Activated B cell treated with CpG ODN at 0.5 μM for 24 hours (primary cell): ENCODE results near the gene COX17. TPM values are rescaled to one million over a fixed set of nuclear protein-coding genes. Genes with fewer than 3 reads are reported as not detected.
A peak's percentile ranks its signal among the peaks of the same experiment; 100 is the strongest.

Experiments
- ATAC-seq: fragments of 200-7000 bp; cut with Tn5 transposase; one replicate; pipeline ENCODE4 v1.10.0; 2021; ENCODE audit warnings: low read depth, mild to moderate bottlenecking, moderate library complexity
- CTCF ChIA-PET: fragments of 350-600 bp; sonication (Branson Sonifier 250); formaldehyde crosslinking; loops from one replicate; lab custom pipeline; 2021; ENCODE audit warnings: antibody characterized with exemption; lab: Charles Lee
- POLR2A ChIA-PET: fragments of 350-600 bp; sonication (Branson Sonifier 250); formaldehyde crosslinking; loops from one replicate; lab custom pipeline; 2021; ENCODE audit warnings: antibody characterized with exemption; lab: Charles Lee
- DNase-seq: peaks from one replicate; pipeline ENCODE4 v3.0.0; 2022
- H3K27ac Mint-ChIP-seq: one replicate; pipeline ENCODE4 v1.8.0; 2020; ENCODE audit warnings: mixed read lengths
- H3K27me3 Mint-ChIP-seq: one replicate; pipeline ENCODE4 v1.8.0; 2021; ENCODE audit warnings: mixed read lengths
- H3K36me3 Mint-ChIP-seq: one replicate; pipeline ENCODE4 v1.8.0; 2021; ENCODE audit warnings: low read depth, mixed read lengths
- H3K4me1 Mint-ChIP-seq: one replicate; pipeline ENCODE4 v1.8.0; 2021; ENCODE audit warnings: mixed read lengths
- H3K4me3 Mint-ChIP-seq: one replicate; pipeline ENCODE4 v1.8.0; 2020; ENCODE audit warnings: mild to moderate bottlenecking, mixed read lengths
- H3K9me3 Mint-ChIP-seq: one replicate; pipeline ENCODE4 v1.8.0; 2020; ENCODE audit warnings: mixed read lengths
- intact Hi-C: fragments of 100-400 bp; cut with micrococcal nuclease; formaldehyde crosslinking; loops from one replicate; pipeline ENCODE4 v1.15.1; 2024
- total RNA-seq: library from RNA; stranded (reverse); gene quantifications from 2 replicates; pipeline ENCODE4 v1.2.3, GENCODE V29; 2022
- TF ChIP-seq, protein P1 (sequence below): fragments of 200-600 bp; IDR thresholded peaks from one replicate; pipeline ENCODE4 v1.8.0; 2022; ENCODE audit warnings: antibody characterized with exemption, mild to moderate bottlenecking

COX17 gene
- total RNA-seq, 1 donor from 2014 or later, result 58.8 TPM

DNA sequence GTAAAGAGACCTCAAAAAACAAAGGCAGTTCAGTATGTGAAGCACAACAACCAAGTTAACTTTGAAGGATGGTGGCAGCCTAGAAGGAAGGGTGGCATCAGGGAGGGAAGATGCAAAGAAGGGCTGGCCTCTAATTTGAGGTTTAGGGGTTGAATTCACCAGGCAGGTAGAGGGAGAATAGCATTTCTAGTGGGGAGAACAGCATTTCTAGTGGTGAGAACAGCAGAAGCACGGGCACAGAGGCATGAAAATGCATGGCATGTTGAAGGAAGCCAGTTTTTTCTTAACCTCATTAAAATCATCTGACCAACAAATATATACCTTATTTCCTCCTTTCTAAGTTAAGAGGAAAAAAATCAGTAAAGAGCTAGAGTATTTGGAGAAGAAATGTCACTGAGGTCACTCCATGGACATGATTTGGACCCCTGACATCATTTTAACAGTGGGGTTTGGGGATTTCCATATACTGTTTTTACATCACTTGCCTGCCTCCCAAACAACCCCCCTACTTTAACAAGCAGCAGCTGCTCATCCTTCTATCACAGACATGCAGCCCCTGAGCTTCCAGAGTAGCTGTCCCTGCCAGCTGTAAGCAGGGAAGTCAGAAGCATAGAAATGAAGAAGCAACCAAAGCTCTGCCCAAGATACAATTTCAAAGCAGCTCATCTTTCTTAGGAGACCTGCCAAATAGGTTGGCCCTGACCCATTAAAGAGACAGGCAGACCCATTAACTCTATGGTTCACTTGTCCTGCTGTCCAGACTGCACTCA is 14.4 kb downstream of the COX17 start:
- TF ChIP-seq, protein P1, sequence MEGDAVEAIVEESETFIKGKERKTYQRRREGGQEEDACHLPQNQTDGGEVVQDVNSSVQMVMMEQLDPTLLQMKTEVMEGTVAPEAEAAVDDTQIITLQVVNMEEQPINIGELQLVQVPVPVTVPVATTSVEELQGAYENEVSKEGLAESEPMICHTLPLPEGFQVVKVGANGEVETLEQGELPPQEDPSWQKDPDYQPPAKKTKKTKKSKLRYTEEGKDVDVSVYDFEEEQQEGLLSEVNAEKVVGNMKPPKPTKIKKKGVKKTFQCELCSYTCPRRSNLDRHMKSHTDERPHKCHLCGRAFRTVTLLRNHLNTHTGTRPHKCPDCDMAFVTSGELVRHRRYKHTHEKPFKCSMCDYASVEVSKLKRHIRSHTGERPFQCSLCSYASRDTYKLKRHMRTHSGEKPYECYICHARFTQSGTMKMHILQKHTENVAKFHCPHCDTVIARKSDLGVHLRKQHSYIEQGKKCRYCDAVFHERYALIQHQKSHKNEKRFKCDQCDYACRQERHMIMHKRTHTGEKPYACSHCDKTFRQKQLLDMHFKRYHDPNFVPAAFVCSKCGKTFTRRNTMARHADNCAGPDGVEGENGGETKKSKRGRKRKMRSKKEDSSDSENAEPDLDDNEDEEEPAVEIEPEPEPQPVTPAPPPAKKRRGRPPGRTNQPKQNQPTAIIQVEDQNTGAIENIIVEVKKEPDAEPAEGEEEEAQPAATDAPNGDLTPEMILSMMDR, result no peak
- Mint-ChIP-seq H3K9me3 (no peaks in the 10 kb centered on the region), H3K27me3 (no peaks in the 10 kb centered on the region), H3K36me3 (peaks cover 23% of the 10 kb centered on the region), H3K4me1 (peaks cover 68% of the 10 kb centered on the region), H3K27ac (peak overlapping the region; percentile 67), H3K4me3 (no peak overlapping the region)
- ATAC-seq, result no peak
- intact Hi-C loops, result no loop called here
- ChIA-PET POLR2A (interaction anchor here (0.6 to 4.1 kb wide), 7 partner anchors 10 to 331 kb away, joined by 4 to 20 read pairs (median 7); partner anchors contain the start of genes ADPRH, COX17 and TIMMDC1), CTCF (interaction anchor here (1.1 to 1.3 kb wide), 3 partner anchors 35 to 132 kb away, joined by 3 to 7 read pairs (median 6); no protein-coding TSS in a partner anchor)
- DNase-seq, result no peak

DNA sequence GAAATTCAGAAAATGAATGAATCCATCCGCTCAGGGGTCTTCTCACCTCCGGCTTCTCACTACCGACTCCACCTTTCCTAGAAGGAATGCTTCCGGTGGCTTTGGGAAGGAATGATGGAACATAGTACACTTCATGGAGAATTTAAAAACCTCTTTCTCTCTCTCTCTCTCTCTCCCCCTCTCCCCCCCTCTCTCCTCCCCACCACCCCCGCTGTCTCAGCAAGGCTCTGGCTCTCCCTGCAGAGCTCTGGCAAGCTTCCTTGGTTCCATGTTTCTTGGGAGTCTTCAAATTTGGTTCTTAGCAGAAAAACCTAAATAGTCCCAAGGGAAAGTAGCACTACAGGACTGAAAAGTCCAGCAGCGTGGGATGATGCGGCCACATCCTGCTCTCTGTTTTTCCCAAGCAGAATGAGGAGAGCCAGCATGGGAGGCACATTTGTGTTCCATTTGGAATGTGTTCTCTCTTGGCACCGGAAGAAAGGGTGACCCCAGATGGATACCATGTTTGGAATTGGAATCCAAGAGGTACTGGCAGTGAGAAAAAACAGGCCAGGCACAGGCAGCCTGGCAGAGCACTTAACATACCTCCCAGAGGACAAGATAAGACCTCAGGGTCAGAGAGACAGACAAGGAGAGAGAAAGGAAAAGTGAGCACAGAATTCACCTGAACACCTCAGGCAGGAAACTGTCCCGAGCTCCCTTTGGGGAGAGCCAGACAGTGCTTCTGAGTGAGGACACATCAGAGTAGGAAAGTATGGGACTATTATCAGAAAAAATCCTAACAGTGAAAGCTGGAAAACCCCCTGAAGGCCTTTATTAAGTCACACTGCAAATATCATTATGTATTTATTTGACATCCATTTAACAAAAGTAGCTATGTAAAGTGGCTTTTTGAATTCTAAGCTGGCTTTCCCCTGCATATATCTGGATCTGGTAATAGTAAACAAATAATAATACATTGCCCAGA is 16.4 kb downstream of the COX17 start, which contains the start of gene POPDC2:
Gene POPDC2, minus strand, starts transcription at position 116 of the 967 bp plus-strand sequence. CDS start 166 bp downstream, outside the sequence.
- no peak for ATAC-seq
- Mint-ChIP-seq H3K4me1 (peaks cover 56% of the 10 kb centered on the region), H3K36me3 (peaks cover 10% of the 10 kb centered on the region), H3K27ac (no peak within 1 kb of the TSS), H3K27me3 (no peaks in the 10 kb centered on the region), H3K9me3 (no peaks in the 10 kb centered on the region), H3K4me3 (no peak within 1 kb of the TSS)
- no peak for DNase-seq
- TF ChIP-seq, protein P1, result no peak
- ChIA-PET CTCF (no interaction called here), POLR2A (interaction anchor here (1.0 kb wide), 1 partner anchor 12 kb away, joined by 4 read pairs; no protein-coding TSS in a partner anchor)
- intact Hi-C loops, result no loop called here

DNA sequence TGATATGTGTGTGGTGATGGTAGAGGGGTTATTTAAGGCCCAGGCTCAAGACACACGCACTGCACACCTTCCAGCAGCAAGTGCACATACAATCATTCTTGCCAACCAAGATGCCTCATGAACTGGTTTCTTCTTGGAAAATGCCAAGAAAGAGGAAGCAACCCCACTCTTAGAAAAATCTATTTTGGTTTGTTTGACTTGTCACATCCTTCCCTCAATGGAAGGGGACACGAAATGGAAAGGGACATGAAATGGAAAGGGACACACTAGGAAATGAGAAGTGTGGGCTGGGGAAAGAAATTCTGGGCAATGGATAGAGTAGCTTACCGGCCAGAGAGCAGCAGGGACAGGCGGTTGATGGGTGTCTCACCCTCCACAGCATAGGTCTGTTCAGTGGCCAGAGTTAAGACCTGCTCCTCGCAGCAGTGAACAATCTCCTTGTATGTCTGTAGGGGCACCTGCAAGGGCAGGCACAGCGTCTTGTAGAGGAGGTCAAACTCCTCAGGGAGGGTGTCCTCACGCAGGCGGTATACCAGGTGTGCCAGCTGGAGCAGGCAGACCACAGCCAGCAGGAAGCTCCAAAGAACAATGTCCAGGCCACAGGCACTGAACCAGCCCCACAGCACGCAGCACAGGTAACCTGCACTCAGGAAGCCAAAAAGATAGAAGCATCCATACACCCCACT is 17.5 kb downstream of the COX17 start:
- no peak for ATAC-seq
- Mint-ChIP-seq H3K4me1 (peaks cover 46% of the 10 kb centered on the region), H3K27me3 (no peaks in the 10 kb centered on the region), H3K4me3 (no peak overlapping the region), H3K36me3 (peaks cover 10% of the 10 kb centered on the region), H3K9me3 (no peaks in the 10 kb centered on the region), H3K27ac (no peak overlapping the region)
- intact Hi-C loops, result no loop called here
- ChIA-PET CTCF (no interaction called here), POLR2A (interaction anchor here (1.0 to 1.2 kb wide), 2 partner anchors 13 to 31 kb away, joined by 4 to 7 read pairs; no protein-coding TSS in a partner anchor)
- no peak for DNase-seq
- TF ChIP-seq, protein P1, result no peak

DNA sequence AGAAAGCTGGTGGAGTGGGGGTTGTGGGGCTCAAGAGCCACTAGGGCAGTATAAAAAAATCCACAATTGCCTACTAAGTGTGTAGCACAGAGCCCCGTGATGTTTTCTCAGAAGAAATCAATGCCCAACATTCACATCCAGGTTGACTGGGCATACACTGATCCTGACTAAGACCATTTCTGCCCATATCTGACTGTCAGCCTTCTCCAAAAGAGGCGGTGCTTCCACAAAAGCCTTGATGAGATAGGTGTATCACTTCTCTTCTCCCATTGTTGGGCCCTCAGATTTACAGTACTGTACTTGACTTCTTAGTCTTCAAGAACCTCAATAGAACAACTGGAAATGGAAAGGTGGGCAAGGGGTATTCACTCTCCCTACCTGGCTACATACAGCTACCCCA is 18.2 kb downstream of the COX17 start:
- ChIA-PET POLR2A (interaction anchor here (0.9 to 1.2 kb wide), 2 partner anchors 18 to 31 kb away, joined by 3 to 7 read pairs; no protein-coding TSS in a partner anchor), CTCF (interaction anchor here (1.3 kb wide), 1 partner anchor 59 kb away, joined by 3 read pairs; no protein-coding TSS in a partner anchor)
- Mint-ChIP-seq H3K9me3 (no peaks in the 10 kb centered on the region), H3K4me3 (no peak overlapping the region), H3K36me3 (peaks cover 10% of the 10 kb centered on the region), H3K27me3 (no peaks in the 10 kb centered on the region), H3K27ac (no peak overlapping the region), H3K4me1 (peaks cover 39% of the 10 kb centered on the region)
- no peak for DNase-seq
- intact Hi-C loops, result no loop called here
- ATAC-seq, result no peak
- TF ChIP-seq, protein P1, result no peak
